ENCODE results near the gene IRGQ.
A peak's percentile ranks its signal among the peaks of the same experiment; 100 is the strongest.
"Not testable (repeated sequence)": the region's sequence is repeated elsewhere in the genome, so short reads cannot be mapped to it uniquely, and the experiment has no call there.

The IRGQ gene

GRCh38 chr19:43574424-43575155, 21.3 kb downstream of the IRGQ start:
- no peak for DNase-seq (ENCODE audit: low read depth in 2 of 2)

GRCh38 chr19:43572171-43572588, 23.8 kb downstream of the IRGQ start:
- DNase-seq (ENCODE audit: low read depth in 2 of 2) = no peak

GRCh38 chr19:43570174-43570791, 25.7 kb downstream of the IRGQ start:
- DNase-seq (ENCODE audit: low read depth in 2 of 2) = no peak

DNA sequence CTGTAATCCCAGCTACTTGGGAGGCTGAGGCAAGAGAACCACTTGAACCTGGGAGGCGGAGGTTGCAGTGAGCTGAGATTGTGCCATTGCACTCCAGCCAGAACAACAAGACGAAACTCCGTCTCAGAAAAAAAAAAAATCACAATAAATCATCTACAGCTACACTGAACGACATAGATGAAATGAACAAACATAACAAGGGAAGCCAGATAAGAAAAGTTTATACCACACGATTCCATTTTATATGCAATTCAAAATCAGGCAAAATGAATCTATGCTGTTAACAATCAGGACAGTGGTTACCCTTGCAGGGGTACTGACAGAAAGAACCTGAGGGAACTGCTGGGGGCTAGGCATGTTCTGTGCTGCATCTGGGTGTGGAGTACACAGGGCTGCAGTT, 26.3 kb downstream of the IRGQ start:
- DNase-seq (ENCODE audit: low read depth in 2 of 2) = no peak

DNA sequence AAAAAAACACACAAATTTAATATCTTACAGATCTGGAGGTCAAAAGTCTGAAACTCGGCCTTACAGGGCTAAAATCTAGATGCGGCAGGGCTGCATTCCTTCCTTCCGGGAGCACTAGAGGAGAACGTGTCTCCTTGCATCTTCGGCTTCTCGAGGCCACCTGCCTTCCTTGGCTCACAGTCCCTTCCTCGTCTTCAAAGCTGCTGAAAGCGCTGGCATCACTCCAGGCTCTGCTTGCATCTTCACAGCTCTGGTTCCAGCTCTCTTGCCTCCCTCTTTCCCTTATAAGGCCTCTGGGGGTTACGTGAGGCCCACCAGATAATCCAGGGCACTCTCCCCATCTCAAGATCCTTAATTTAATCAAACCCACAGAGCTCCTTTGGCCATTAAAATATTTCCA, 31.1 kb downstream of the IRGQ start:
- DNase-seq (ENCODE audit: low read depth in 2 of 2) = no peak

GRCh38 chr19:43563816-43564457, 32.0 kb downstream of the IRGQ start:
- no peak for DNase-seq (ENCODE audit: low read depth in 2 of 2)

DNA sequence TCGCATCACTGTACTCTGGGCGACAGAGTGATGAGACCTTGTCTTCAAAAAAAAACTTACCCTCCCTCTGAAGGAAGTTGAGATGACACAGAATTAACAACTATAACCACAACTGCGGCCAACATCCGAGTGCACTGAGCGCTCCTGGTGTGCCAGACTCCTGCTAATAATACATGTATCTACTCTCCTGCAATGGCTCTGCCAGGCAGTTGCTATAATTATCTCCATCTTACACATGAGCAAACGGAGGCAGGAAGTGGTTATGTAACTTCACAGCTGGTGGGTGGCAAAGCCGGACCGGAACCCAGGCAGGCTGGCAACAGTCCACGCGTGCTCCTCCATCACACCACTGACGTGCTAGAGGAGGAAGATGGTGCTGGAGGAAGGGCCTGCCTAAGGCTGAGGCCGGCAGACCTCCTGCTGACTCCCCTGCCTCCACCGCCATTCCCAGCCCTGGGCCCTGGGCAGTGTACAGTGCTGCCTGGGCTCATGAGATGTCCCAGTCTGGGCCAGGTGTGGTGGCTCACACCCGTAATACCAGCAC, 33.2 kb downstream of the IRGQ start:
- peak in 1 of 2 donors; percentile 43 for DNase-seq (ENCODE audit: low read depth in 2 of 2)

DNA sequence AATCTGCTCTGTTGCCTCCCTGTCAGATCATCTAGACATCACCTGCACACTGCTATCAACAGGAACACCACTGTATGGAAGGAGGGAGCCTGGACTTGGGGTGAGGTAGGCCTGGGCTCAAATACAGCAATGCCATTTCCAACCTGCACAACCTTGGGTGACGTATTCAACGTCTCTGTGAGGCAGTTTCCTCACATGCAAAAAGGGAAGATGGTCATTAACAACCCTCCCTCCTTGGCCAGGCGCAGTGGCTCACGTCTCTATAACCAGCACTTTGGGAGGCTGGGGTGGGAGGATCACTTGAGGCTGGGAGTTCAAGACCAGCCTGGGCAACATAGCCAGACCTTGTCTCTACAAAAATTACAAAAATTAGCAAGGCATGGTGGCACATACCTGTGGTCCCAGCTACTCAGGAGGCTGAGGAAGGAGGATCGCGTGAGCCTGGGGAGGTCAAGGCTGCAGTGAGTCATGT, 33.7 kb downstream of the IRGQ start:
- DNase-seq (ENCODE audit: low read depth in 2 of 2) = peak in 1 of 2 donors; percentile 49

- no peak for DNase-seq (ENCODE audit: low read depth in 2 of 2)
Measured at GRCh38 chr19:43561139-43561970, 34.6 kb downstream of the IRGQ start.

GRCh38 chr19:43560687-43561086, 35.2 kb downstream of the IRGQ start:
- no peak for DNase-seq (ENCODE audit: low read depth in 2 of 2)

GRCh38 chr19:43555185-43555770, 40.7 kb downstream of the IRGQ start:
- peak; percentile 57 to 79 for DNase-seq (ENCODE audit: low read depth in 2 of 2)

DNA sequence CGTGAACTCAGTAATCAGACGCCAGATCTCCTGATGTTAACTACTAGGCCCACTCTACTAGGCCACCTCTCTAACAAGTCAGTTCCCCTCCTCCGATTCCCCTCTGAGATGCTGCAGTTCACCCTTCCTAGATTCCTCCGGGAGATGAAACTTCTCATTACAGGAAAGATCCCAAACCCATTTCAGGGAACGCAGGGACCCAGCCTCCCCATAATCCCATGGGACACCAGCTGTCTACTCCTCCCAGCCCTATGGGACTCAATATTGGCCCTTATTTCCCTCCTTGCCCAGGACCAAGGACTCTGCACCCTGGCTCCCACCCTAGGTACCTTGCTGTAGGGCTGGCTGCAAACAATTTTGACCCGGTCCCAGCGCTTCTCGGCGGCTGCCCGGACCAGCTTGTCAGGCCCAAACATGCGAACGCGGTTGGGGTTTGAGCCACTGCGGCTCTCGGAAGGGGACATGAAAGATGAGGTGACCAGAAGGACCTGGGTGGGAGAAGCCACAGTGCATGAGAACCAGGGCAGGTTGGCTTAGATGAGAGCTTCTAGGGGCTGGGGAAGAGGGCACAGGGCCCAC, 41.5 kb downstream of the IRGQ start:
- no peak for DNase-seq (ENCODE audit: low read depth in 2 of 2)

DNA sequence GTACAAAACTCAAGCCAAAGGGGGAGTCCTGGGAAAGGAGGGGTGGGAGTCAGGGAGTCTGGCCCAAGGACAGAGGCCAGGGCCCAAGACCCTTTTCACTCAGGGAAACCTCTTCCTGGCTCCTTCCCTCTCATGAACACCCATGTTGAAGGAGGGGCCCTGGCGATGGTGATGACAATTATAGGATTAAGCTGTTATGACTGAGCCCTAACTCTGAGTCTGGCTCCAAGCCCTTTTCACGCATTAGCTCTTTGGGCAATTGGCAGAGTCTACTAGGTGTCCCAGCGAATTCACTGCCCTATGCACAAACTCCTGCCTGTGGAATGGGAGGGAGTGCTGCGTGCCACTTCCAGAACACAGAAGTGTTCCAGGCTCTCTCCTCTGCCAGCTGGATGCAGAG, 42.3 kb downstream of the IRGQ start:
- DNase-seq (ENCODE audit: low read depth in 2 of 2) = no peak

GRCh38 chr19:43552616-43553015, 43.3 kb downstream of the IRGQ start:
- DNase-seq (ENCODE audit: low read depth in 2 of 2) = no peak

GRCh38 chr19:43552198-43552450, 43.8 kb downstream of the IRGQ start:
- DNase-seq (ENCODE audit: low read depth in 2 of 2) = no peak

GRCh38 chr19:43551399-43552197, 44.3 kb downstream of the IRGQ start:
- DNase-seq (ENCODE audit: low read depth in 2 of 2) = no peak

DNA sequence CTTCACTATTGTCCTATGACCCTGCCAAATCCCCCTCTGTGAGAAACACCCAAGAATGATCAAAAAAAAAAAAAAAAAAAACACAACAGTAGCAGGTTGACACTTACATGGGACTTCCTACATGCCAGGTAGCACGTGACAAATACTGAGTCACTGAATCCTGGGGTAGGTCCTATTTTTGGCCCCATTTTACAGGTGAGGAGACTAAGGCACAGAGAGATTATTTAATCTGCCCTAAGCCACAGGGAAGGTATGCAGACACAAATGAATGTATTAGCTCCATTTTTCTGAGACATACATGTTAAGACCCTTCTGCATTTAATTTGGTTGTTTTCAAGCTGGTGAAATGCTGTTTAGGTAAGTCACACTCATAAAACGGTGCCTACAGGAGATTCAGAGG, 47.2 kb downstream of the IRGQ start:
- DNase-seq (ENCODE audit: low read depth in 2 of 2) = no peak

DNA sequence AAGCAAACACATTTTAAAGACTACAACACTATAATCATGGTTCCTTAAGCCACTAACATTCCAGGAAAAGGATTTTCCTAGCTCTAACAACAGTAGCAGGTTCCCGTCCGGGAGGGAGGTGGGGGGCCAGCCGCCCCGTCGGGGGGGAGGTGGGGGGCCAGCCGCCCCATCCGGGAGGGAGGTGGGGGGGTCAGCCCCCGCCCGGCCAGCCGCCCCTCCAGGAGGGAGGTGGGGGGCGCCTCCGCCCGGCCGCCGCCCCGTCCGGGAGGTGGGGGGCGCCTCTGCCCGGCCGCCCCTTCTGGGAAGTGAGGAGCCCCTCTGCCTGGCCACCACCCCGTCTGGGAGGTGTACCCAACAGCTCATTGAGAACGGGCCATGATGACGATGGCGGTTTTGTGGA, 48.0 kb downstream of the IRGQ start:
- not testable (repeated sequence) for DNase-seq (ENCODE audit: low read depth in 2 of 2)

DNA sequence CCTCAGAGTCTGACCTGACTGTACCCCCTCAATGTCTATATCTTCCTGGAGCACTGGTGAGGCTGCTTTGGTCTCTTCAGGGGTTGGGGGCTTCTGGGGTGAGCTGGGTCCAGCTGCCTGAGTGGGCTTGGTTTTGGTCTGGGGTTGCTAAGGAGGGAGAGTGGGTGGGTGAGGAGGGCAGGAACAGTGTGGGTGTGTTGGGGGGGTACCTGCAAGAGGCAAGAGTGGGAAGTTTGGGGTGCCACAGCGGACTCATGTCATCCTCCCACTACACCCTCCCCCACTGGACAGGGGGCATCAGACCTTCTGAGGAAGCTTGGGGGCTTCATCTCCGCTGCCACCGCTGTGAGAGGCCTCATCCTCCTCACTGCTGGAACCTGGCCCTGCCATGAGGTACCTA, 49.4 kb downstream of the IRGQ start:
- no peak for DNase-seq (ENCODE audit: low read depth in 2 of 2)

DNA sequence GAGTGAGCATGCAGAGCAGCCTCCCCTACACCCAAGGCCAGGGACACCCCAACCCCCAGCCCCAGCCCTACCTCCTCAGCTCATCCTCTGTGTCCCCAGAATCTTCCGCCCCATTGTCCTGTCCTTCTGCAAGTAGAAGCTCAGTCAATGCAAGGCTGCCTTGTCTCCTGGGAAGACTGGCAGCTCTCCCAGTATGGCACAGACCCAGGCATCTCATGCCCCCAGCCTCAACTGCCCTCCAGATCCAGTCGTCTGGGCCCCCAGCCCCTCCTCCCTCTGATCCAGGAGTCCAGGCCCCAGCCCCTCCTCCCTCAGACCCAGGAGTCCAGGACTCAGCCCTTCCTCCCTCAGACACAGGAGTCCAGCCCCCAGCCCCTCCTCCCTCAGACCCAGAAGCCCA, 50.0 kb downstream of the IRGQ start:
- no peak for DNase-seq (ENCODE audit: low read depth in 2 of 2)

GRCh38 chr19:43545276-43545675, 50.7 kb downstream of the IRGQ start:
- no peak for DNase-seq (ENCODE audit: low read depth in 2 of 2)

Data from stimulated activated CD4-positive, alpha-beta T cell treated with anti-CD3 and anti-CD28 coated beads, Interleukin-15, amount 100 ng/mL, for 48 hours (primary cell).